ENCODE measurements around the gene PPARG. TPM values are rescaled to one million over a fixed set of nuclear protein-coding genes. Genes with fewer than 3 reads are reported as not detected.

PPARG gene
- total RNA-seq, 1 experiment from 2014 or later, result 71.6 TPM

DNA sequence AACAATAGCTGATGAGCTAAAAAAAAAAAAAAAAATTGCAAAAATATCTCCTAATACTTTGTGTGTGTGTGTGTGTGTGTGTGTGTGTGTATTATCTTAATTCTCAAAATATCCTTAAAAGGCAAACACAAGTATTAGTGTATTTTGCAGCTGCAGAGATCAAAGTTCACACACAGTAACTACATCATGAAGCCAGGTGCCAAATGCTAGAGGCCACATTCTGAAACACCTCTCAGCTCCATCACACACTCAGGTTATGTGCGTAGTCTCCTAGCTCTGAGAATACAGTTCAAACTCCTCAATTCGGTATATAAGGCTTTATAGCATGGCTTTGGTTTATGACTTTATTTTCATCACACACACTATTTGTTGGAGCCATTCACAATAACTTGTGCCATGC, 33.5 kb upstream of the PPARG start:
- Histone ChIP-seq H3K4me2 (ENCODE audit: low read length) (no peak overlapping the region), H3K4me3 (replicated peaks in 1 of 2; ENCODE audit: low read depth in 1 of 2, low read length in 2 of 2) (no peak overlapping the region), H3K27me3 (ENCODE audit: insufficient read depth, low read length) (no peaks in the 10 kb centered on the region), H3K4me1 (ENCODE audit: control insufficient read depth in 1 of 2, insufficient read depth in 2 of 2, low read length in 2 of 2) (no peaks in the 10 kb centered on the region), H3K79me2 (ENCODE audit: insufficient read depth, low read length) (no peaks in the 10 kb centered on the region), H4K20me1 (ENCODE audit: insufficient read depth) (no peaks in the 10 kb centered on the region), H3K27ac (ENCODE audit: low read depth, low read length) (no peak overlapping the region), H3K9me3 (ENCODE audit: control insufficient read depth in 1 of 2, insufficient read depth in 1 of 2, low read depth in 1 of 2, low read length in 2 of 2) (no peaks in the 10 kb centered on the region), H3K36me3 (ENCODE audit: control insufficient read depth in 1 of 2, insufficient read depth in 2 of 2, low read length in 2 of 2) (no peaks in the 10 kb centered on the region), H2AFZ (ENCODE audit: low read depth, low read length, poor library complexity, severe bottlenecking) (no peak overlapping the region), H3K9me2 (ENCODE audit: insufficient read depth) (no peaks in the 10 kb centered on the region), H3K9ac (ENCODE audit: low read length) (no peak overlapping the region)
- ATAC-seq (no peak), DNase-seq (ENCODE audit: low read depth, low spot score) (no peak)
- no peak for TF ChIP-seq FOSL1 (IDR thresholded peaks at IDR 0.05; ENCODE audit: low read depth)
- TF ChIP-seq, protein P1, sequence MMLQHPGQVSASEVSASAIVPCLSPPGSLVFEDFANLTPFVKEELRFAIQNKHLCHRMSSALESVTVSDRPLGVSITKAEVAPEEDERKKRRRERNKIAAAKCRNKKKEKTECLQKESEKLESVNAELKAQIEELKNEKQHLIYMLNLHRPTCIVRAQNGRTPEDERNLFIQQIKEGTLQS (IDR thresholded peaks at IDR 0.05), result no peak
- no peak for TF ChIP-seq RAD21 (IDR thresholded peaks at IDR 0.05; ENCODE audit: low read depth)
- TF ChIP-seq TCF7L2 (IDR thresholded peaks at IDR 0.05; ENCODE audit: borderline replicate concordance, extremely low read depth, insufficient read depth, insufficient read length), result no peak
- TF ChIP-seq CEBPB (IDR thresholded peaks at IDR 0.05; ENCODE audit: low read depth), result no peak
- TF ChIP-seq, protein P2, sequence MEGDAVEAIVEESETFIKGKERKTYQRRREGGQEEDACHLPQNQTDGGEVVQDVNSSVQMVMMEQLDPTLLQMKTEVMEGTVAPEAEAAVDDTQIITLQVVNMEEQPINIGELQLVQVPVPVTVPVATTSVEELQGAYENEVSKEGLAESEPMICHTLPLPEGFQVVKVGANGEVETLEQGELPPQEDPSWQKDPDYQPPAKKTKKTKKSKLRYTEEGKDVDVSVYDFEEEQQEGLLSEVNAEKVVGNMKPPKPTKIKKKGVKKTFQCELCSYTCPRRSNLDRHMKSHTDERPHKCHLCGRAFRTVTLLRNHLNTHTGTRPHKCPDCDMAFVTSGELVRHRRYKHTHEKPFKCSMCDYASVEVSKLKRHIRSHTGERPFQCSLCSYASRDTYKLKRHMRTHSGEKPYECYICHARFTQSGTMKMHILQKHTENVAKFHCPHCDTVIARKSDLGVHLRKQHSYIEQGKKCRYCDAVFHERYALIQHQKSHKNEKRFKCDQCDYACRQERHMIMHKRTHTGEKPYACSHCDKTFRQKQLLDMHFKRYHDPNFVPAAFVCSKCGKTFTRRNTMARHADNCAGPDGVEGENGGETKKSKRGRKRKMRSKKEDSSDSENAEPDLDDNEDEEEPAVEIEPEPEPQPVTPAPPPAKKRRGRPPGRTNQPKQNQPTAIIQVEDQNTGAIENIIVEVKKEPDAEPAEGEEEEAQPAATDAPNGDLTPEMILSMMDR (IDR thresholded peaks at IDR 0.05 in 2 of 3, conservative IDR thresholded peaks at IDR 0.05 in 1 of 3; ENCODE audit: borderline replicate concordance in 1 of 3, insufficient read depth in 1 of 3, low read depth in 2 of 3, low read length in 2 of 3), result no peak
- TF ChIP-seq CBX3 (IDR thresholded peaks at IDR 0.05; ENCODE audit: low read depth), result no peak
- no peak for TF ChIP-seq EGR1 (IDR thresholded peaks at IDR 0.05; ENCODE audit: low read depth)
- TF ChIP-seq JUND (IDR thresholded peaks at IDR 0.05), result no peak
- TF ChIP-seq ELF1 (IDR thresholded peaks at IDR 0.05; ENCODE audit: borderline replicate concordance, low read depth), result no peak
- RAD21 ChIA-PET (ENCODE audit: low non-redundant PET in 1 of 2, low total read pairs in 2 of 2, uncharacterized antibody in 2 of 2, unreplicated experiment in 2 of 2), result no interaction called here
- CTCF ChIA-PET, result no interaction called here
- intact Hi-C loops (cut with micrococcal nuclease), result no loop called here
- BruUV-seq (replicated peaks), result no TSS peak
- POLR2A ChIA-PET, result no interaction called here
